Measurements from ENCODE around the gene KCNJ5. TPM values are rescaled to one million over a fixed set of nuclear protein-coding genes. Genes with fewer than 3 reads are reported as not detected.

Gene KCNJ5
- total RNA-seq, 2 donors from 2014 or later, result 6.3 to 13.7 TPM

- no peak for TF ChIP-seq POLR2A (IDR thresholded peaks at IDR 0.05)
- TF ChIP-seq, protein P1, sequence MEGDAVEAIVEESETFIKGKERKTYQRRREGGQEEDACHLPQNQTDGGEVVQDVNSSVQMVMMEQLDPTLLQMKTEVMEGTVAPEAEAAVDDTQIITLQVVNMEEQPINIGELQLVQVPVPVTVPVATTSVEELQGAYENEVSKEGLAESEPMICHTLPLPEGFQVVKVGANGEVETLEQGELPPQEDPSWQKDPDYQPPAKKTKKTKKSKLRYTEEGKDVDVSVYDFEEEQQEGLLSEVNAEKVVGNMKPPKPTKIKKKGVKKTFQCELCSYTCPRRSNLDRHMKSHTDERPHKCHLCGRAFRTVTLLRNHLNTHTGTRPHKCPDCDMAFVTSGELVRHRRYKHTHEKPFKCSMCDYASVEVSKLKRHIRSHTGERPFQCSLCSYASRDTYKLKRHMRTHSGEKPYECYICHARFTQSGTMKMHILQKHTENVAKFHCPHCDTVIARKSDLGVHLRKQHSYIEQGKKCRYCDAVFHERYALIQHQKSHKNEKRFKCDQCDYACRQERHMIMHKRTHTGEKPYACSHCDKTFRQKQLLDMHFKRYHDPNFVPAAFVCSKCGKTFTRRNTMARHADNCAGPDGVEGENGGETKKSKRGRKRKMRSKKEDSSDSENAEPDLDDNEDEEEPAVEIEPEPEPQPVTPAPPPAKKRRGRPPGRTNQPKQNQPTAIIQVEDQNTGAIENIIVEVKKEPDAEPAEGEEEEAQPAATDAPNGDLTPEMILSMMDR (IDR thresholded peaks at IDR 0.05), result peak in 1 of 7 experiments; percentile 4
Observed at GRCh38 chr11:128948583-128948982, 57.4 kb downstream of the KCNJ5 start.

GRCh38 chr11:128949791-128950454, 58.8 kb downstream of the KCNJ5 start:
- no peaks in the 10 kb centered on the region for H3K9me3 ChIP-seq
- WGBS, 2 donors, result 32 to 41% methylated on average over 13 of the region's 13 CpGs
- TF ChIP-seq POLR2A (IDR thresholded peaks at IDR 0.05), result no peak
- TF ChIP-seq, protein P1 (IDR thresholded peaks at IDR 0.05), result no peak
- H3K27ac ChIP-seq, result no peak overlapping the region
- ATAC-seq (peak; percentile 85), DNase-seq (peak; percentile 58 to 75 (median 68))
- intact Hi-C loops (cut with DNase I), result no loop called here
- H3K36me3 ChIP-seq (replicated peaks in 1 of 2; ENCODE audit: insufficient read depth in 1 of 2, low read depth in 2 of 2), result no peaks in the 10 kb centered on the region
- peaks cover 10% of the 10 kb centered on the region for H3K4me1 ChIP-seq
- H3K27me3 ChIP-seq, result no peaks in the 10 kb centered on the region
- no peak overlapping the region for H3K4me3 ChIP-seq

More at GRCh38 chr11:128948583-128948982, 57.4 kb downstream of the KCNJ5 start:
- DNase-seq (no peak), ATAC-seq (no peak)
- 51 to 95% methylated on average over 3 of the region's 3 CpGs for WGBS, 2 donors
- H3K36me3 ChIP-seq (replicated peaks in 1 of 2; ENCODE audit: insufficient read depth in 1 of 2, low read depth in 2 of 2), result no peaks in the 10 kb centered on the region
- H3K27me3 ChIP-seq, result no peaks in the 10 kb centered on the region
- peaks cover 10% of the 10 kb centered on the region for H3K4me1 ChIP-seq
- no peaks in the 10 kb centered on the region for H3K9me3 ChIP-seq
- intact Hi-C loops (cut with DNase I), result no loop called here
- H3K4me3 ChIP-seq, result no peak overlapping the region
- H3K27ac ChIP-seq, result no peak overlapping the region

GRCh38 chr11:128953151-128953550, 62.0 kb downstream of the KCNJ5 start:
- no peaks in the 10 kb centered on the region for H3K27me3 ChIP-seq
- ATAC-seq (no peak), DNase-seq (no peak)
- no peaks in the 10 kb centered on the region for H3K9me3 ChIP-seq
- no peak overlapping the region for H3K27ac ChIP-seq
- H3K36me3 ChIP-seq (replicated peaks in 1 of 2; ENCODE audit: insufficient read depth in 1 of 2, low read depth in 2 of 2), result no peaks in the 10 kb centered on the region
- H3K4me1 ChIP-seq, result peaks cover 17% of the 10 kb centered on the region
- H3K4me3 ChIP-seq, result no peak overlapping the region
- WGBS, 2 donors, result 87% methylated on average over 16 of the region's 16 CpGs
- intact Hi-C loops (cut with DNase I), result no loop called here
- TF ChIP-seq, protein P1 (IDR thresholded peaks at IDR 0.05), result no peak
- TF ChIP-seq POLR2A (IDR thresholded peaks at IDR 0.05), result no peak

GRCh38 chr11:128955636-128956035, 64.5 kb downstream of the KCNJ5 start:
- Histone ChIP-seq H3K4me1 (peaks cover 7% of the 10 kb centered on the region), H3K27ac (no peak overlapping the region), H3K36me3 (replicated peaks in 1 of 2; ENCODE audit: insufficient read depth in 1 of 2, low read depth in 2 of 2) (no peaks in the 10 kb centered on the region), H3K27me3 (no peaks in the 10 kb centered on the region), H3K9me3 (no peaks in the 10 kb centered on the region), H3K4me3 (no peak overlapping the region)
- TF ChIP-seq, protein P1 (IDR thresholded peaks at IDR 0.05), result no peak
- no peak for TF ChIP-seq POLR2A (IDR thresholded peaks at IDR 0.05)
- intact Hi-C loops (cut with DNase I), result no loop called here
- ATAC-seq (no peak), DNase-seq (no peak)
- WGBS, 2 donors, result 57 to 58% methylated on average over 3 of the region's 3 CpGs
